ENCODE measurements around the gene TBX21. TPM values are rescaled to one million over a fixed set of nuclear protein-coding genes. Genes with fewer than 3 reads are reported as not detected.

The TBX21 gene
- total and polyA plus RNA-seq, 2 of the 4 experiments (the other 2 are of a cell fraction): not detected

GRCh38 chr17:47778184-47778635, 45.2 kb downstream of the TBX21 start:
- no TSS peak for BruUV-seq (replicated peaks)
- in situ Hi-C loops (cut with MboI; ENCODE audit: low sequenced_read_pairs): no loop called here

More at GRCh38 chr17:47778184-47778635, 45.2 kb downstream of the TBX21 start:
- H3K36me3 ChIP-seq (ENCODE audit: control insufficient read depth, insufficient read depth, low read length): no peaks in the 10 kb centered on the region
- ChIA-PET POLR2A (ENCODE audit: unreplicated experiment) (no interaction called here), CTCF (no interaction called here)
- no peaks in the 10 kb centered on the region for H3K79me1 ChIP-seq (ENCODE audit: low read depth in 1 of 2, low read length in 2 of 2)
- no peak overlapping the region for H4K8ac ChIP-seq (ENCODE audit: low read depth in 2 of 2, low read length in 2 of 2)
- no peak overlapping the region for H2AK5ac ChIP-seq (ENCODE audit: low read depth, low read length)
- H3K4ac ChIP-seq (ENCODE audit: low read depth, low read length): no peak overlapping the region
- peaks cover 3% of the 10 kb centered on the region; the same call in 1 of the 2 replicates for H4K20me1 ChIP-seq (ENCODE audit: insufficient read depth, low read length)
- H3K56ac ChIP-seq (ENCODE audit: extremely low read depth, insufficient read depth, low read length): no peak overlapping the region
- no peak overlapping the region for H4K5ac ChIP-seq (ENCODE audit: low read depth, low read length)
- no peak overlapping the region for H2AFZ ChIP-seq (replicated peaks; ENCODE audit: low read length, poor library complexity)
- no peak overlapping the region for H3K18ac ChIP-seq (ENCODE audit: low read depth, low read length)
- no peak for DNase-seq
- H2BK20ac ChIP-seq (ENCODE audit: low read depth, low read length): no peak overlapping the region
- intact Hi-C loops (cut with micrococcal nuclease) (loop anchor here (5.0 to 10.0 kb wide), 2 partner anchors 53 to 109 kb away; no protein-coding TSS in a partner anchor), dilution Hi-C loops (cut with HindIII; ENCODE audit: low sequenced_read_pairs, unreplicated experiment) (no loop called here)
- H2BK120ac ChIP-seq (ENCODE audit: low read depth, low read length): no peak overlapping the region
- 11% methylated on average over 35 of the region's 45 CpGs; no CpG with 5 or more reads in 1 of the 2 experiments for WGBS, 2 experiments (ENCODE audit: extremely low coverage in 2 of 2, insufficient read length in 1 of 2)
- H2BK15ac ChIP-seq (ENCODE audit: low read depth, low read length): no peak overlapping the region
- H3K23ac ChIP-seq (ENCODE audit: low read depth, low read length): no peak overlapping the region
- no peak overlapping the region for H3K4me2 ChIP-seq (ENCODE audit: low read depth, low read length)
- peaks cover 63% of the 10 kb centered on the region for H3K27me3 ChIP-seq (ENCODE audit: control insufficient read depth, insufficient read depth, low read length)
- no peak overlapping the region for H4K91ac ChIP-seq (ENCODE audit: insufficient read depth, low read depth, low read length)
- H2AK9ac ChIP-seq (replicated peaks; ENCODE audit: low read depth, low read length, poor library complexity): no peak overlapping the region
- H3K4me3 ChIP-seq (ENCODE audit: insufficient read depth, low read depth, low read length): no peak overlapping the region
- no peak for ATAC-seq (ENCODE audit: low read depth)
- no peaks in the 10 kb centered on the region for H3K4me1 ChIP-seq (ENCODE audit: control insufficient read depth, insufficient read depth, low read length)
- no peaks in the 10 kb centered on the region for H3K9me1 ChIP-seq (ENCODE audit: insufficient read depth, low read length)
- no peak overlapping the region for H3K27ac ChIP-seq (ENCODE audit: insufficient read depth, low read length)
- no peaks in the 10 kb centered on the region for H3K9me3 ChIP-seq (ENCODE audit: control insufficient read depth, insufficient read depth, low read length)
- TF ChIP-seq BHLHE40 (IDR thresholded peaks at IDR 0.05; ENCODE audit: low read depth, low read length) (no peak), USF2 (IDR thresholded peaks at IDR 0.05; ENCODE audit: low read depth, low read length) (no peak), FOS (IDR thresholded peaks at IDR 0.05; ENCODE audit: low read depth, low read length) (no peak), MAZ (IDR thresholded peaks at IDR 0.05; ENCODE audit: borderline replicate concordance, low read depth, low read length) (no peak), POLR2A (IDR thresholded peaks at IDR 0.05; ENCODE audit: low read depth, low read length) (no peak), RAD21 (IDR thresholded peaks at IDR 0.05; ENCODE audit: low read length) (no peak), ELK1 (IDR thresholded peaks at IDR 0.05; ENCODE audit: borderline replicate concordance, low read depth, low read length) (no peak)
- no peak overlapping the region for H2BK5ac ChIP-seq (ENCODE audit: low read depth, low read length, poor library complexity, severe bottlenecking)
- H3K9ac ChIP-seq (ENCODE audit: low read depth, low read length): no peak overlapping the region
- no peak overlapping the region for H3K14ac ChIP-seq (replicated peaks; ENCODE audit: low read depth, low read length)

Measured in IMR-90 (cell line).